NCI-H2029 treated with DMSO at 0.1 percent for 48 hours (cell line): ENCODE data around the gene PRAMEF12.
"Not testable (repeated sequence)": the region's sequence is repeated elsewhere in the genome, so short reads cannot be mapped to it uniquely, and the experiment has no call there.

ENCODE experiments used
- DNase-seq: peaks from one replicate; lab custom pipeline; 2025; lab: John Stamatoyannopoulos, UW

Gene PRAMEF12

DNA sequence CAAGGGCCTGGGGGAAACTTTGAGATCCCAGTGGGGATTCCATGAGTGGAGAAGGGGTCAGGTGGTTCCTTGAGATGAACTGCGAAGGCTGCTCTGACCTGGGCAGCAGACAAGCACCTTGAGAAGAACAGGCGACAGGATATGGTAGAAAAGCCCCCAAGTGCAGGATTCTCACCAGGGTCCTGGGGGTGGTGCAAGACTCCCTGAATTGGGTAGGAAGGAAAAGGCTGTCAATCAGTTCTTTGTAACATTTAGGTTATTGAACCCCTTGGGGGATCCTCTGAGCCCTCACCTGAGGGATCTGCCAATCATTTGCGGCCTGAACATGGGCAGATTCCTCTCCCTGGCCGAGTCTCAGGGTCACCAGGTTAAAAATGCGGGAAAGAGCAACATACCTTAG, 2.4 kb upstream of the PRAMEF12 start:
- no peak for DNase-seq

DNA sequence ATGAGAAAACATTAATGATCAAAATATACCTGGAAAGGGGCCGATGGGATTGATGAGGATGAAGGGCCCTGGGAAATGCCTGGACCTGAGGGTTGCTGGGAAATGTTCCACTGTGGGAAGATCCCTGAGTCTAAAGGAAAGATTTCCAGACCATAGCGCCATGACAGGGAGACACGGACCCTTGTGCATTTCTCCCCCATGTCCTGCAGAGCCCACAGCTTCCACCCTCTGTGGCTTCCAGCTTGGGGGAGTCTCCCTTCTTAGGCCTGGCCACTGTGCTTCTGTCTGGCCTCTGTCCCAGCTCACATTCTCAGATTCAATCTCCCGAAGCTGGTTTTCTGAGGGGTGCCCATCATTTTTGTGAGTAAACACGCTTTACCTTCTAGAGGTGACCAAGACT, 1.0 kb upstream of the PRAMEF12 start:
- no peak for DNase-seq

DNA sequence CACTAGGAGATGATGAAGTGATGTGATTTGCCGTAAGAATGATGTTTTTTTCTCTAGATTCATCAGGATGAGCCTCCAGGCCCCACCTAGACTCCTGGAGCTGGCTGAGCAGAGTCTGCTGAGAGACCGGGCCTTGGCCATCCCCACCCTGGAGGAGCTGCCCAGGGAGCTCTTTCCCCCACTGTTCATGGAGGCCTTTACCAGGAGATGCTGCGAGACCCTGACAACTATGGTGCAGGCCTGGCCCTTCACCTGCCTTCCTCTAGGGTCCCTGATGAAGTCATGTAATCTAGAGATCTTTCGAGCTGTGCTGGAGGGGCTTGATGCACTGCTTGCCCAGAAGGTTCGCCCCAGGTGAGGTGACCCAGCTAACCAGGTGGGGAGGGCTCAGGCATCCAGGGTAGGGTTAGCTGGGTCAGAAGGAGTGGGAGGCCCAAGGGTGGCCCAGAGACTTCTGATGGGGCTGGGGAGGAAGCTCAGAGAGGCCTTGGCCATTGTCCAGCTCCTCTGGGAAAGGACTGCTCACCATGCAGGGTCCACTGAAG, 1.3 kb downstream of the PRAMEF12 start:
- no peak for DNase-seq

DNA sequence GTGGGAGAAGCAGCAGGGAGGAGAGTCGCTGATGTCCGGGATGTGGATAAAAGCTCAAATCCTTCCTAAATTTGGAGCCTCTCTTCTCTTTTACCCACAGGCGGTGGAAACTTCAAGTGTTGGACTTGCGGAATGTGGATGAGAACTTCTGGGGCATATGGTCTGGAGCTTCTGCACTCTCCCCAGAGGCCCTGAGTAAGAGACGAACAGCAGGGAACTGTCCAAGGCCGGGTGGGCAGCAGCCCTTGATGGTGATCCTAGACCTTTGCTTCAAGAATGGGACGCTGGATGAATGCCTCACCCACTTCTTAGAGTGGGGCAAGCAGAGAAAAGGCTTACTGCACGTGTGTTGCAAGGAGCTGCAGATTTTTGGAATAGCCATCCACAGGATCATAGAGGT, 1.9 kb downstream of the PRAMEF12 start:
- no peak for DNase-seq

GRCh38 chr1:12776801-12777557, 3.4 kb downstream of the PRAMEF12 start:
- DNase-seq = no peak

GRCh38 chr1:12778061-12778460, 4.5 kb downstream of the PRAMEF12 start:
- DNase-seq = no peak

GRCh38 chr1:12778907-12779306, 5.4 kb downstream of the PRAMEF12 start:
- DNase-seq = no peak

DNA sequence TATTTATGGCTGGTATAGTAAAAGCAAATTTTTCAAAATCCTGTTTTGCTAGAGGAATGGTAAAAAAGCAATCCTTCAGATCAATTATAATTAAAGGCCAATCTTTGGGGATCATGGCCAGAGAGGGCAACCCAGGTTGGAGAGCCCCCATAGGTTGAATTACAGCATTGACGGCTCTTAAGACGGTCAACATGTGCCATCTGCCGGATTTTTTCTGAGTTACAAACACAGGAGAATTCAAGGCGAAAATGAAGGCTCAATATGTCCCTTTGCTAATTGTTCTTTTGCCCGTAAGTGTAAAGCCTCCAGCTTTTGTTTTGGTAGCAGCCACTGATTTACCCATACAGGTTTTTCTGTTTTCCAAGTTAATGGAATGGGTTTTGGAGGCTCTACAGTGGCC, 8.0 kb downstream of the PRAMEF12 start:
- DNase-seq = not testable (repeated sequence)

GRCh38 chr1:12783783-12784182, 10.2 kb downstream of the PRAMEF12 start:
- peak; percentile 2 for DNase-seq

DNA sequence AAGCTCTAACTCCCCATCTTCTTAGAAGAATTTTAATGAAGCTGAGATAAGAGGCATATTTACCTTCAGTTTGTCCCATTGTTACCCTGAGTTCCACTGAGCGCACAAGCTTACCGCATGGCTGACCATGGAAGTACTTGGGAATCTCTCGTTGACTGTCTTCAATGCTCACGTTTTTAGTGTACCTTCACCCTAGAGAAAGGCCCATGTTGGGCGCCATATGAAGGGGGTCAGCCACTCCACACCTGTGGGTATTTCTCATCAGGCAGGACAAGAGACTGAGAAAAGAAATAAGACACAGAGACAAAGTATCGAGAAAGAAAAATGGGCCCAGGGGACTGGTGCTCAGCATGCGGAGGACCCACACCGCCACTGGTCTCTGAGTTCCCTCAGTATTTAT, 11.2 kb downstream of the PRAMEF12 start:
- DNase-seq = not testable (repeated sequence)

DNA sequence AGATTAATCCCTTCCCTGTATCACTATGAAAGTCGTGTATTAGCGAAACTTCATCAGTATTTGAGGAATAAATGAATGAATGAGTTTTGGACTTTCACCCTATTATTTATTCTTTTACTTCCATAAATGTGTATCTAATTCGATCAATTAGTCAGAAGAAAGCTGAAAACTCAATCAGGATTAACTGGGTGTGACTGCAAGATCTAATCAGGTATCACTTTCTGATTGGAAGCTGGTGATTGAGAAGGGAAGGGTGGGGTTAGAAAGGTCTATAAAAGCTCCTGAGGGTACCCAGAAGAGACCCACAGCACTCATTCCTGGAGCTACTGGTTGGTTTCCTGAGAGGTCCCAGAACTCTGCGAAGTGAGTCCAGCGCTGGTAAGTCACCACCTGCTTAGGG, 17.6 kb downstream of the PRAMEF12 start, which contains the start of gene PRAMEF1:
TSS of gene PRAMEF1 (plus strand) at position 301 of the 400 bp plus-strand sequence. CDS start 1,831 bp downstream, outside the sequence.
- not testable (repeated sequence) for DNase-seq

DNA sequence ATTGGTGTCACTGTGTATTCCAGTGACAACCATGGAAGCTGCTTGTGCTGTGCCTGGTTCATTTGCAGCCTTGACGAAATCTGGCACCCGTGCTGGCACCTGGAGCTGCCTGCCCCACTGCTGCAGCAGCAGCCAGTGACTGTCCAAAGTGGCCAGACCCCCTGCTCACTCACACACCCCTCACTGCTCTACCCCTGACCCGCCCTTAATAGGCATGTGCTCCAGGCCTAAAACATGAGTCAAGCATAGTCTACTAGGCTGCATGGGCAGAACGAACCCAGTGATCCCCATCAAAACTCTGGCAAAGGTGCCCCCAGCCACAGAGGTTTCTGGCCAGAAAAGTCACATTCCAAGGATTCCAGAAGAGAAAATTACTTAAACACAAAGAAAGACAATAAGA, 25.4 kb downstream of the PRAMEF12 start:
- DNase-seq = no peak

DNA sequence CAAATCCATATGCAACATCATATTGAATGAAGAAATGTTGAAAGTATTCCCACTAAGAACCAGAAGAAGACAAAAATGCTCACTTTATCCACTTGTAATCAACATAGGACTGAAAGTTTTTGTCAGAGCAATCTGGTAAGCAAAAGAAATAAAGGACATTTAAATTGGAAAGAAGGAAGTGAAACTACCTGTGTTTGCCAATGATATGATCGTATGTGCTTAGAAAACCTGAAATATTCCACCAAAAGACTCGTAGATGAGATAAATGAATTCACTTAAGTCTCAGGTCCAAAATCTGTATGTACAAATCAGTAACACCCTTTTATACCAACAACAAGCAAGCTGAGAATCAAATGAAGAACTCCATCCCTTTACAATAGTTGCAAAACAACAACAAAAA, 26.2 kb downstream of the PRAMEF12 start:
- no peak for DNase-seq

GRCh38 chr1:12809933-12810332, 36.4 kb downstream of the PRAMEF12 start:
- DNase-seq = no peak

- no peak for DNase-seq
Measured at GRCh38 chr1:12810691-12811408, 37.3 kb downstream of the PRAMEF12 start.

DNA sequence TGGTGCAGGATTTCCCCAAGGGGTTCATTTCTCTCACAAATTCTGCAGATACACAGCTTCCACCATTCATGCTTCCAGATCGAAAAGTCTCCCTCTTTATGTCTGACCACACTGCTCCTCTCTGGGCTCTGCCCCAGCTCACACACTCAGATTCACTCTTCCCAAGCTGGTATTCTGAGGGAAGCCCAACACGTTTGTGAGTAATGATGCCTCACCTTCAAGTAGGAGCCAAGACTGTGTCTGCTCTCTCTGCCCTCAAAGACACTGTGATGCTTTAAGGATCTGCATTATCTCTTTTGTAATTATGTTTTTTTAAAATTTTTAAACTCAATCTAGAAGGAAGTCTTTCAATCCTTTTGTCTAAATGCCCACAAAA, 37.9 kb downstream of the PRAMEF12 start:
- no peak for DNase-seq

GRCh38 chr1:12819061-12819460, 45.5 kb downstream of the PRAMEF12 start:
- not testable (repeated sequence) for DNase-seq
